HUES64 (cell line): Measurements from ENCODE around the gene TLE4.

ENCODE experiments used
- H3K27ac ChIP-seq: 2 replicates; pipeline ENCODE4 v1.7.0; 2013; ENCODE audit warnings: low read depth, low read length, inconsistent platforms
- H3K27me3 ChIP-seq: 2 replicates; pipeline ENCODE4 v1.6.1; 2013; ENCODE audit warnings: mild to moderate bottlenecking, low read length; ENCODE audit not compliant: insufficient read depth
- H3K36me3 ChIP-seq: 2 replicates; pipeline ENCODE4 v1.6.1; 2013; ENCODE audit warnings: mild to moderate bottlenecking, low read length; ENCODE audit not compliant: insufficient read depth
- H3K4me1 ChIP-seq: 2 replicates; pipeline ENCODE4 v1.6.1; 2013; ENCODE audit warnings: mild to moderate bottlenecking, low read length, moderate library complexity; ENCODE audit not compliant: insufficient read depth
- H3K4me3 ChIP-seq: 2 replicates; pipeline ENCODE4 v1.5.1; 2013; ENCODE audit warnings: mild to moderate bottlenecking, low read length, moderate library complexity
- H3K9ac ChIP-seq: 2 replicates; pipeline ENCODE4 v1.6.1; 2013; ENCODE audit warnings: mild to moderate bottlenecking, low read depth, low read length
- H3K9me3 ChIP-seq: 2 replicates; pipeline ENCODE4 v1.6.1; 2013; ENCODE audit warnings: low read depth, low read length; ENCODE audit not compliant: insufficient read depth
- WGBS: fragments of 150-250, 120-280 bp; methylation state at CpG from one replicate; pipeline ENCODE4 v1.1.7; 2013; ENCODE audit warnings: missing lambda C conversion rate; 5-methylcytosine and 5-hydroxymethylcytosine counted together

Gene TLE4

DNA sequence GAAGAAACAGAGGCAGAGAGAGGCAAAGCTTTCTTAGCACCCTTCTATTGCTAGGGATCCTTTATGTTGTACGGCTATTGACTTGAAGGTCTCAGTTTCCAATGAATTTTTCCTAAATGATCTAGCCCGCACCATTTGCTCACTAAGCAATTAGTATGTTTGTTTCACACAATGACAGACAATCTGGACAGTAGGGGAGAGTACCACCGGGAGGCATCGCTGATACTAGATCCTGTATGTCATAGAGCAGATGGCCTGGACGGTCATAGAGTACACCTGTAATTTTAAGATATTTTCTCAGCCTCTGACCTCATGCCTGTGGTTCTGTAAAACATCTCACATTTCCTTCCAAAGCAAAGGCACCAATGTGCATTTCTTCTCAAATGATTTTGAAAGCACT is 194.3 kb downstream of the TLE4 start:
- no peaks in the 10 kb centered on the region for H3K36me3 ChIP-seq
- H3K27me3 ChIP-seq = no peaks in the 10 kb centered on the region
- H3K4me3 ChIP-seq = no peak overlapping the region
- H3K27ac ChIP-seq = no peak overlapping the region
- 95% methylated on average over 5 of the region's 5 CpGs for WGBS
- no peaks in the 10 kb centered on the region; the same call in 1 of the 2 replicates for H3K4me1 ChIP-seq
- H3K9me3 ChIP-seq = no peaks in the 10 kb centered on the region
- no peak overlapping the region for H3K9ac ChIP-seq

DNA sequence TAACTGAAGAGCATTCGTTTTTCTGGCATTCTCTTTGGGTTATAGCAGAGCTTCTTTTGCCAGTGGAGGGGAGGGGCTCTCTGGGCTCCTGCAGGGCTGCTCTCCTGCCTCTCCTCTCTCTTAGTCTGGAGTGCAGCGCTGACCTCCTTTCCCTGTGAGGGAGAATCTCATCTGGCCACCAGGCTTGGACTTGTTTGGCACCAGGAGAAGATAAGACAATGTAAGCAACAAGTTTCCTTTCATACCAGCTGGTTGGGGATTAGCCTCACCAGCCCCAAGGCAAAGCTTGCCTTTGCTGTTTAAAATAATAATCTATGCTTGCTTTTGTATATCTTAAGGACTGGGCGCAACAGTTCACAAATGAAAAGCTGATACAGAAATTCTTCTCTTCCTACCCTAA is 196.4 kb downstream of the TLE4 start:
- H3K36me3 ChIP-seq = no peaks in the 10 kb centered on the region
- H3K27me3 ChIP-seq = no peaks in the 10 kb centered on the region
- H3K4me3 ChIP-seq = no peak overlapping the region
- 64% methylated on average over 1 of the region's 3 CpGs for WGBS
- no peak overlapping the region for H3K27ac ChIP-seq
- H3K9ac ChIP-seq = no peak overlapping the region
- no peaks in the 10 kb centered on the region for H3K9me3 ChIP-seq
- no peaks in the 10 kb centered on the region; the same call in 1 of the 2 replicates for H3K4me1 ChIP-seq

DNA sequence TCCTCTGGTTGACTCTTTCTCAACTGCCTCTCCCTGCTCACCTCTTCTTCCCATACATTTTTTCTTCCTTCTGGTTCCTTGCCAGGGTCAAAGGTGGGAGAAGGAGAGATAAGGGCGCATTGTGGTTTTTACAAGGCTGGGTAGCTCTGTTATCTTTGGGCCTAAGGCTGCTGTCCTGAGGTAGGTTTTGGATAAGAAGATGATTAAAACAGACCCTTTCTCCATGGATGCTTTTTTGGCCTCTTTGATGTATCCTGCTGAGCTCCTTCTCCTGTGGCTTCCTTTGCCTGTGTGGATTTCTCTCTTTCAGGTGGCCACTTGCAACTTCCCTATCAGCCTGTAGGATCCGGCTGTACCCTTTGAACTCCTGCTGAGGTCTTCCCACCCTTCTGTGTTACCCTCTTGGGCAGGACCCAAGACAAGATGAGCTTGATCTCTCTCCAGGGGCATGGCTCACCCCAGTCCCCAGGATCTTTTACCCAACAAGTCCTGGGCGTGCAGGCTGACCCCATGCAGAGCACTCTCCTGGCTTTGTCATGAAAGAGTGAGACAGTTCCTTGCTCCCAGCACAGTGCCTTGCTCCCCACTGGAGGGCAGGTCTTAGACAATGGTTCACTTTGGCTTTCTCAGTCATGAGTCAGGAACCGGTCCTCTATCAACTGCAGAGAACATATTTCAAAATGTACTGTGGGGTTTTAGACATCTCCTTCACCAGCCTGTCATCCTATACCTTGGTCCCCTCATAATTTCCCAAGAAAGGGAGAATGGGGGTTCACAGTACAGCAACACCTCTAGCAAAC is 197.9 kb downstream of the TLE4 start:
- no peak overlapping the region for H3K4me3 ChIP-seq
- no peaks in the 10 kb centered on the region; the same call in 1 of the 2 replicates for H3K4me1 ChIP-seq
- no peaks in the 10 kb centered on the region for H3K9me3 ChIP-seq
- H3K36me3 ChIP-seq = no peaks in the 10 kb centered on the region
- 82% methylated on average over 4 of the region's 4 CpGs for WGBS
- H3K27ac ChIP-seq = no peak overlapping the region
- no peak overlapping the region for H3K9ac ChIP-seq
- no peaks in the 10 kb centered on the region for H3K27me3 ChIP-seq

DNA sequence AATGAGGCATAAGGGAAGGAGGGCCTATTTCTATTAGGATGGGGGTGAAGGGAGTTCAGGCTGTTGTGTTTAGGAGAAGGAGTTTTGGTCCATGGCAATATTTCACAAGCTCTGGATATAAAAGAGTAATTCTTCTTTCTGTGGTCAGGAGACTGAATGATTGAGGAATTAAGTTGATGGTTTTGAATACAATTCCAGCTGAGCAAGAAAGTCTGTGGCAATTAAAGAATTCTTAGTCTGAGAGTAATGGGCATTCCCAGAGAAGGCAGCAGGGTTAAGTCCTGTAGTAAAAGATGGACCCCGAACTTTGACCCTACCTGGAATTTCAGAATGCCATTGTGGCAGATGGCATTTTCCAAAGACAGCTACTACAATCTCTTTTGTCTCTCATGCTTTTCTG is 202.6 kb downstream of the TLE4 start:
- H3K4me1 ChIP-seq = no peaks in the 10 kb centered on the region; the same call in 1 of the 2 replicates
- H3K4me3 ChIP-seq = no peak overlapping the region
- no peaks in the 10 kb centered on the region for H3K36me3 ChIP-seq
- no peaks in the 10 kb centered on the region for H3K27me3 ChIP-seq
- H3K27ac ChIP-seq = no peak overlapping the region
- WGBS = 96% methylated on average over 1 of the region's 1 CpG
- no peaks in the 10 kb centered on the region for H3K9me3 ChIP-seq
- no peak overlapping the region for H3K9ac ChIP-seq
